Activated CD8-positive, alpha-beta memory T cell treated with anti-CD3 and anti-CD28 coated beads, Interleukin-2, amount 10 ng/mL, durations not matched to agents 7 days and 5 days (primary cell): ENCODE data around the gene USP2. TPM values are rescaled to one million over a fixed set of nuclear protein-coding genes. Genes with fewer than 3 reads are reported as not detected.

ENCODE experiments used
- ATAC-seq: fragments of 150-1000 bp; cut with Tn5 transposase; one replicate; pipeline ENCODE4 v1.10.0; 2021; ENCODE audit warnings: moderate library complexity
- CTCF ChIA-PET: fragments of 350-600 bp; sonication (Branson Sonifier 250); formaldehyde crosslinking; loops from one replicate; lab custom pipeline; 2021; ENCODE audit warnings: antibody characterized with exemption; lab: Charles Lee
- DNase-seq: peaks from one replicate; pipeline ENCODE4 v3.0.0-alpha.2; 2020
- H3K27ac Mint-ChIP-seq: one replicate; pipeline ENCODE4 v1.8.0; 2021; ENCODE audit warnings: mild to moderate bottlenecking, mixed read lengths
- H3K27me3 Mint-ChIP-seq: one replicate; pipeline ENCODE4 v1.8.0; 2021; ENCODE audit warnings: mixed read lengths
- H3K36me3 Mint-ChIP-seq: one replicate; pipeline ENCODE4 v1.8.0; 2021; ENCODE audit warnings: mild to moderate bottlenecking, mixed read lengths
- H3K4me1 Mint-ChIP-seq: one replicate; pipeline ENCODE4 v1.8.0; 2021; ENCODE audit warnings: mixed read lengths
- H3K4me3 Mint-ChIP-seq: one replicate; pipeline ENCODE4 v1.8.0; 2021; ENCODE audit warnings: mild to moderate bottlenecking, moderate library complexity, mixed read lengths
- H3K9me3 Mint-ChIP-seq: one replicate; pipeline ENCODE4 v1.8.0; 2022; ENCODE audit warnings: low read depth, mixed read lengths
- total RNA-seq, 2 experiments: library from RNA; stranded (reverse); gene quantifications; one replicate each; pipeline ENCODE4 v1.2.3, GENCODE V29; 2021

USP2 gene
- total RNA-seq, 2 experiments from 2014 or later: 0.28 to 0.76 TPM

- H3K27ac Mint-ChIP-seq: no peak within 1 kb of the TSS
- peaks cover 31% of the 10 kb centered on the region for H3K4me1 Mint-ChIP-seq
- no peaks in the 10 kb centered on the region for H3K9me3 Mint-ChIP-seq
- CTCF ChIA-PET: interaction anchor here (0.6 to 5.0 kb wide), 10 partner anchors 9 to 251 kb away, joined by 3 to 19 read pairs (median 6); partner anchors contain the start of gene CBL
- ATAC-seq (no peak), DNase-seq (no peak)
- H3K27me3 Mint-ChIP-seq: peaks cover 34% of the 10 kb centered on the region
- no peaks in the 10 kb centered on the region for H3K36me3 Mint-ChIP-seq
- peak within 1 kb of the TSS; percentile 49 for H3K4me3 Mint-ChIP-seq
These were observed 64.5 kb downstream of the USP2 start, which contains the start of gene MCAM for GRCh38 chr11:119316729-119317591. Gene MCAM (minus strand): TSS chr11:119317130. CDS start chr11:119317101, 29 bp downstream.

GRCh38 chr11:119316016-119316728 is 65.3 kb downstream of the USP2 start:
- Mint-ChIP-seq H3K4me1 (peaks cover 25% of the 10 kb centered on the region), H3K36me3 (no peaks in the 10 kb centered on the region), H3K27me3 (peaks cover 34% of the 10 kb centered on the region), H3K4me3 (peak overlapping the region; percentile 49), H3K27ac (no peak overlapping the region), H3K9me3 (no peaks in the 10 kb centered on the region)
- ATAC-seq: no peak
- CTCF ChIA-PET: interaction anchor here (0.9 to 5.0 kb wide), 9 partner anchors 8 to 250 kb away, joined by 3 to 19 read pairs (median 8); partner anchors contain the start of gene CBL
- no peak for DNase-seq

- Mint-ChIP-seq H3K9me3 (no peaks in the 10 kb centered on the region), H3K4me3 (peak overlapping the region; percentile 49), H3K4me1 (peaks cover 25% of the 10 kb centered on the region), H3K27me3 (peaks cover 34% of the 10 kb centered on the region), H3K36me3 (no peaks in the 10 kb centered on the region), H3K27ac (no peak overlapping the region)
- CTCF ChIA-PET: interaction anchor here (0.6 to 5.0 kb wide), 13 partner anchors 8 to 250 kb away, joined by 3 to 19 read pairs (median 5); partner anchors contain the start of gene CBL
- no peak for DNase-seq
- peak; percentile 40 for ATAC-seq
These were observed 66.1 kb downstream of the USP2 start for GRCh38 chr11:119315131-119316015.

GRCh38 chr11:119314726-119315125 is 66.8 kb downstream of the USP2 start:
- Mint-ChIP-seq H3K4me3 (no peak overlapping the region), H3K27ac (no peak overlapping the region), H3K36me3 (no peaks in the 10 kb centered on the region), H3K27me3 (peaks cover 34% of the 10 kb centered on the region), H3K4me1 (peaks cover 21% of the 10 kb centered on the region), H3K9me3 (no peaks in the 10 kb centered on the region)
- ATAC-seq (no peak), DNase-seq (no peak)
- CTCF ChIA-PET: interaction anchor here (0.8 to 5.0 kb wide), 9 partner anchors 8 to 249 kb away, joined by 3 to 19 read pairs (median 4); partner anchors contain the start of gene RNF26

- peaks cover 17% of the 10 kb centered on the region for H3K4me1 Mint-ChIP-seq
- CTCF ChIA-PET: interaction anchor here (1.3 kb wide), 1 partner anchor 28 kb away, joined by 3 read pairs; no protein-coding TSS in a partner anchor
- no peaks in the 10 kb centered on the region for H3K9me3 Mint-ChIP-seq
- no peaks in the 10 kb centered on the region for H3K36me3 Mint-ChIP-seq
- H3K27ac Mint-ChIP-seq: no peak overlapping the region
- no peak overlapping the region for H3K4me3 Mint-ChIP-seq
- H3K27me3 Mint-ChIP-seq: peaks cover 12% of the 10 kb centered on the region
- DNase-seq (no peak), ATAC-seq (no peak)
These were observed 70.8 kb downstream of the USP2 start for GRCh38 chr11:119310682-119311052.

GRCh38 chr11:119309953-119310681 is 71.4 kb downstream of the USP2 start:
- Mint-ChIP-seq H3K4me1 (peaks cover 15% of the 10 kb centered on the region), H3K36me3 (no peaks in the 10 kb centered on the region), H3K27me3 (peaks cover 9% of the 10 kb centered on the region), H3K4me3 (no peak overlapping the region), H3K27ac (no peak overlapping the region), H3K9me3 (no peaks in the 10 kb centered on the region)
- CTCF ChIA-PET: interaction anchor here (0.7 to 1.3 kb wide), 4 partner anchors 11 to 28 kb away, joined by 3 to 4 read pairs (median 3); no protein-coding TSS in a partner anchor
- ATAC-seq: no peak
- no peak for DNase-seq

- ATAC-seq (no peak), DNase-seq (no peak)
- no peak overlapping the region for H3K27ac Mint-ChIP-seq
- H3K27me3 Mint-ChIP-seq: peaks cover 4% of the 10 kb centered on the region
- no peaks in the 10 kb centered on the region for H3K9me3 Mint-ChIP-seq
- CTCF ChIA-PET: interaction anchor here (0.7 to 4.8 kb wide), 5 partner anchors 12 to 82 kb away, joined by 3 to 33 read pairs (median 3); no protein-coding TSS in a partner anchor
- no peaks in the 10 kb centered on the region for H3K36me3 Mint-ChIP-seq
- H3K4me1 Mint-ChIP-seq: peaks cover 16% of the 10 kb centered on the region
- H3K4me3 Mint-ChIP-seq: no peak overlapping the region
These were observed 72.1 kb downstream of the USP2 start for GRCh38 chr11:119309411-119309810.

GRCh38 chr11:119307974-119308373 is 73.5 kb downstream of the USP2 start:
- H3K4me1 Mint-ChIP-seq: peaks cover 16% of the 10 kb centered on the region
- H3K27ac Mint-ChIP-seq: no peak overlapping the region
- H3K36me3 Mint-ChIP-seq: peaks cover 12% of the 10 kb centered on the region
- no peak overlapping the region for H3K4me3 Mint-ChIP-seq
- CTCF ChIA-PET: interaction anchor here (0.5 to 4.8 kb wide), 11 partner anchors 9 to 167 kb away, joined by 3 to 33 read pairs (median 3); partner anchors contain the start of genes CBL and MCAM
- ATAC-seq: no peak
- no peaks in the 10 kb centered on the region for H3K27me3 Mint-ChIP-seq
- no peak for DNase-seq
- H3K9me3 Mint-ChIP-seq: no peaks in the 10 kb centered on the region

GRCh38 chr11:119307219-119307618 is 74.3 kb downstream of the USP2 start:
- CTCF ChIA-PET: interaction anchor here (0.5 to 4.8 kb wide), 8 partner anchors 10 to 144 kb away, joined by 3 to 33 read pairs (median 4); partner anchors contain the start of genes CBL and MCAM
- Mint-ChIP-seq H3K4me3 (no peak overlapping the region), H3K9me3 (no peaks in the 10 kb centered on the region), H3K27me3 (no peaks in the 10 kb centered on the region), H3K36me3 (peaks cover 14% of the 10 kb centered on the region), H3K27ac (no peak overlapping the region), H3K4me1 (peaks cover 16% of the 10 kb centered on the region)
- DNase-seq (no peak), ATAC-seq (no peak)

GRCh38 chr11:119306373-119306890 is 75.1 kb downstream of the USP2 start:
- Mint-ChIP-seq H3K9me3 (no peaks in the 10 kb centered on the region), H3K27ac (peak overlapping the region; percentile 56), H3K36me3 (peaks cover 18% of the 10 kb centered on the region), H3K4me3 (no peak overlapping the region), H3K27me3 (no peaks in the 10 kb centered on the region), H3K4me1 (peaks cover 16% of the 10 kb centered on the region)
- CTCF ChIA-PET: interaction anchor here (0.6 to 4.8 kb wide), 4 partner anchors 11 to 112 kb away, joined by 3 to 33 read pairs (median 12); partner anchors contain the start of gene MCAM
- DNase-seq: no peak
- peak; percentile 63 for ATAC-seq

GRCh38 chr11:119305556-119306372 is 75.7 kb downstream of the USP2 start:
- CTCF ChIA-PET: interaction anchor here (0.6 to 4.8 kb wide), 4 partner anchors 11 to 111 kb away, joined by 3 to 33 read pairs (median 12); partner anchors contain the start of gene MCAM

More at GRCh38 chr11:119305556-119306372, 75.7 kb downstream of the USP2 start:
- DNase-seq: no peak
- peaks cover 22% of the 10 kb centered on the region for H3K36me3 Mint-ChIP-seq
- H3K9me3 Mint-ChIP-seq: no peaks in the 10 kb centered on the region
- no peak for ATAC-seq
- peaks cover 16% of the 10 kb centered on the region for H3K4me1 Mint-ChIP-seq
- peak overlapping the region; percentile 16 for H3K27ac Mint-ChIP-seq
- H3K27me3 Mint-ChIP-seq: no peaks in the 10 kb centered on the region
- H3K4me3 Mint-ChIP-seq: no peak overlapping the region
